GM06990 (cell line): ENCODE measurements around the gene STK32B.

ENCODE experiments used
- DNase-seq: peaks from one replicate; pipeline ENCODE4 v3.0.0-alpha.2; 2011; ENCODE audit not compliant: insufficient read length; ENCODE audit errors: extremely low read depth
- H3K27me3 ChIP-seq: replicated peaks from 2 replicates; pipeline ENCODE4 v1.6.0; 2011; ENCODE audit warnings: low read length; ENCODE audit not compliant: control insufficient read depth, insufficient read depth
- H3K36me3 ChIP-seq: 2 replicates; pipeline ENCODE4 v1.5.1; 2011; ENCODE audit warnings: low read length; ENCODE audit not compliant: control insufficient read depth, insufficient read depth
- H3K4me3 ChIP-seq: replicated peaks from 2 replicates; pipeline ENCODE4 v1.5.1; 2011; ENCODE audit warnings: low read depth, mild to moderate bottlenecking, control low read depth, low read length
- CTCF ChIP-seq: IDR thresholded peaks from 2 replicates; pipeline ENCODE4 v1.5.1; 2011; ENCODE audit warnings: low read length, control low read depth, mild to moderate bottlenecking, inconsistent platforms; ENCODE audit not compliant: insufficient read depth, poor library complexity, severe bottlenecking

STK32B gene

GRCh38 chr4:5084911-5085475 is 33.7 kb downstream of the STK32B start:
- Histone ChIP-seq H3K4me3 (no peak overlapping the region), H3K27me3 (no peaks in the 10 kb centered on the region), H3K36me3 (no peaks in the 10 kb centered on the region)
- TF ChIP-seq CTCF, result no peak
- no peak for DNase-seq

GRCh38 chr4:5086535-5086934 is 35.3 kb downstream of the STK32B start:
- Histone ChIP-seq H3K36me3 (no peaks in the 10 kb centered on the region), H3K27me3 (no peaks in the 10 kb centered on the region), H3K4me3 (no peak overlapping the region)
- no peak for TF ChIP-seq CTCF
- DNase-seq, result no peak

GRCh38 chr4:5096261-5096660 is 45.0 kb downstream of the STK32B start:
- no peak for TF ChIP-seq CTCF
- DNase-seq, result no peak
- no peaks in the 10 kb centered on the region for H3K27me3 ChIP-seq

GRCh38 chr4:5098176-5098575 is 46.9 kb downstream of the STK32B start:
- DNase-seq, result no peak
- TF ChIP-seq CTCF, result no peak

More at GRCh38 chr4:5096261-5096660, 45.0 kb downstream of the STK32B start:
- no peak overlapping the region for H3K4me3 ChIP-seq
- H3K36me3 ChIP-seq, result no peaks in the 10 kb centered on the region

GRCh38 chr4:5100336-5100735 is 49.1 kb downstream of the STK32B start:
- no peak overlapping the region for H3K4me3 ChIP-seq
- no peaks in the 10 kb centered on the region for H3K36me3 ChIP-seq
- no peak for DNase-seq
- H3K27me3 ChIP-seq, result no peaks in the 10 kb centered on the region
- no peak for TF ChIP-seq CTCF

More at GRCh38 chr4:5098176-5098575, 46.9 kb downstream of the STK32B start:
- no peaks in the 10 kb centered on the region for H3K27me3 ChIP-seq
- H3K36me3 ChIP-seq, result no peaks in the 10 kb centered on the region
- no peak overlapping the region for H3K4me3 ChIP-seq

- no peak for TF ChIP-seq CTCF
- Histone ChIP-seq H3K4me3 (no peak overlapping the region), H3K27me3 (no peaks in the 10 kb centered on the region), H3K36me3 (no peaks in the 10 kb centered on the region)
- DNase-seq, result no peak
Measured at GRCh38 chr4:5100986-5101385, 49.7 kb downstream of the STK32B start.
